HCT116 (cell line): ENCODE results near the gene SNRNP200. TPM values are rescaled to one million over a fixed set of nuclear protein-coding genes. Genes with fewer than 3 reads are reported as not detected.

Source experiments
- ATAC-seq: fragments of 200-7000 bp; cut with Tn5 transposase; 2 replicates; pipeline ENCODE4 v1.9.1; 2020; ENCODE audit warnings: mild to moderate bottlenecking, moderate library complexity
- BruUV-seq: library from RNA; stranded (reverse); fragments of 400-500 nt; replicated peaks from 2 replicates; lab custom pipeline; 2021; lab: Mats Ljungman, UMichigan
- CTCF ChIA-PET: fragments of 300-600 bp; sonication (Branson Sonifier 250); formaldehyde crosslinking; loops from one replicate; lab custom pipeline; 2021; ENCODE audit warnings: antibody characterized with exemption; lab: Charles Lee
- POLR2A ChIA-PET: fragments of 300-600, 350-600 bp; sonication (Branson Sonifier 250); formaldehyde crosslinking; loops from one replicate; lab custom pipeline; 2021; ENCODE audit warnings: antibody characterized with exemption; lab: Charles Lee
- RAD21 ChIA-PET, 2 experiments: fragments of 300-600 bp; sonication (Branson Sonifier 250); formaldehyde crosslinking; loops; one replicate each; lab custom pipeline; 2023; ENCODE audit warnings: low total read pairs in 2 of 2; ENCODE audit not compliant: uncharacterized antibody in 2 of 2, unreplicated experiment in 2 of 2, low non-redundant PET in 1 of 2; lab: Charles Lee
- DNase-seq: peaks from one replicate; pipeline ENCODE4 v3.0.0-alpha.2; 2010; ENCODE audit warnings: low read depth, low spot score
- H2AFZ ChIP-seq: fragments of 200-600 bp; shearing (Covaris generic), sonication (generic); 2 replicates; pipeline ENCODE4 v1.6.1; 2017; ENCODE audit warnings: low read depth, mixed run types, mixed read lengths, antibody characterized with exemption, low read length; ENCODE audit not compliant: poor library complexity, severe bottlenecking
- H3K27ac ChIP-seq: 2 replicates; pipeline ENCODE4 v1.5.1; 2012; ENCODE audit warnings: low read depth, low read length
- H3K27me3 ChIP-seq: fragments of 200-600 bp; sonication (generic); 2 replicates; pipeline ENCODE4 v1.6.1; 2016; ENCODE audit warnings: mixed run types, low read length, mixed read lengths; ENCODE audit not compliant: insufficient read depth
- H3K36me3 ChIP-seq, 2 experiments: fragments of 200-500 bp in 1 of 2; fragments of 200-600 bp in 1 of 2; sonication (Bioruptor generic) in 1 of 2; sonication (generic) in 1 of 2; 2 replicates each; pipeline versions ENCODE4 v1.5.1 to v1.6.1; 2014 to 2016; ENCODE audit warnings: low read length in 2 of 2, inconsistent platforms in 1 of 2, mixed read lengths in 1 of 2, mixed run types in 1 of 2; ENCODE audit not compliant: insufficient read depth in 2 of 2, control insufficient read depth in 1 of 2
- H3K4me1 ChIP-seq, 2 experiments: fragments of 200-600 bp in 1 of 2; sonication (generic) in 1 of 2; 2 replicates each; pipeline versions ENCODE4 v1.5.1 to v1.6.1; 2012 to 2017; ENCODE audit warnings: low read length in 2 of 2, inconsistent platforms in 1 of 2, mild to moderate bottlenecking in 1 of 2, mixed read lengths in 1 of 2, mixed run types in 1 of 2, moderate library complexity in 1 of 2; ENCODE audit not compliant: insufficient read depth in 2 of 2, control insufficient read depth in 1 of 2
- H3K4me2 ChIP-seq: fragments of 200-600 bp; sonication (generic); 2 replicates; pipeline ENCODE4 v1.6.1; 2017; ENCODE audit warnings: mixed run types, low read length, mixed read lengths
- H3K4me3 ChIP-seq, 2 experiments: fragments of 200-600 bp in 1 of 2; sonication (generic) in 1 of 2; replicated peaks in 1 of 2; 2 replicates each; pipeline ENCODE4 v1.5.1; 2011 to 2016; ENCODE audit warnings: low read length in 2 of 2, control low read depth in 1 of 2, low read depth in 1 of 2, mild to moderate bottlenecking in 1 of 2, mixed read lengths in 1 of 2, mixed run types in 1 of 2
- H3K79me2 ChIP-seq: fragments of 200-600 bp; sonication (generic); 2 replicates; pipeline ENCODE4 v1.6.1; 2017; ENCODE audit warnings: mild to moderate bottlenecking, mixed run types, low read length, moderate library complexity, mixed read lengths; ENCODE audit not compliant: insufficient read depth
- H3K9ac ChIP-seq: fragments of 200-600 bp; sonication (generic); 2 replicates; pipeline ENCODE4 v1.6.1; 2016; ENCODE audit warnings: low read length, mixed read lengths
- H3K9me2 ChIP-seq: fragments of 200-600 bp; sonication (generic), shearing (Covaris generic); 2 replicates; pipeline ENCODE4 v1.6.1; 2017; ENCODE audit warnings: mixed run types, mild to moderate bottlenecking, moderate library complexity; ENCODE audit not compliant: insufficient read depth
- H3K9me3 ChIP-seq, 2 experiments: fragments of 200-500 bp in 1 of 2; fragments of 200-600 bp in 1 of 2; sonication (Bioruptor generic) in 1 of 2; sonication (generic) in 1 of 2; 2 replicates each; pipeline ENCODE4 v1.6.1; 2014 to 2017; ENCODE audit warnings: low read length in 2 of 2, mixed read lengths in 2 of 2, inconsistent platforms in 1 of 2, low read depth in 1 of 2, mild to moderate bottlenecking in 1 of 2, mixed run types in 1 of 2, moderate library complexity in 1 of 2; ENCODE audit not compliant: control insufficient read depth in 1 of 2, insufficient read depth in 1 of 2
- H4K20me1 ChIP-seq: fragments of 200-600 bp; sonication (generic), shearing (Covaris generic); 2 replicates; pipeline ENCODE4 v1.6.1; 2017; ENCODE audit warnings: mixed run types, mild to moderate bottlenecking, moderate library complexity; ENCODE audit not compliant: insufficient read depth
- CEBPB ChIP-seq: IDR thresholded peaks from 2 replicates; pipeline ENCODE4 v1.6.1; 2012; ENCODE audit warnings: low read depth
- ELF1 ChIP-seq: IDR thresholded peaks from 2 replicates; pipeline ENCODE4 v1.6.1; 2012; ENCODE audit warnings: low read depth, borderline replicate concordance
- EZH2 ChIP-seq: fragments of 200-600 bp; sonication (generic); IDR thresholded peaks from 2 replicates; pipeline ENCODE4 v1.6.1; 2017; ENCODE audit warnings: antibody characterized with exemption, mixed run types
- EZH2phosphoT487 ChIP-seq: fragments of 200-600 bp; IDR thresholded peaks from 2 replicates; pipeline ENCODE4 v1.6.1; 2018; ENCODE audit warnings: antibody characterized with exemption, borderline replicate concordance
- FOSL1 ChIP-seq: IDR thresholded peaks from 2 replicates; pipeline ENCODE4 v1.6.1; 2012; ENCODE audit warnings: low read depth
- POLR2A ChIP-seq: IDR thresholded peaks from 2 replicates; pipeline ENCODE4 v1.7.0; 2011; ENCODE audit warnings: borderline replicate concordance; ENCODE audit not compliant: insufficient read depth, insufficient read length; ENCODE audit errors: extremely low read depth
- RAD21 ChIP-seq: IDR thresholded peaks from 2 replicates; pipeline ENCODE4 v1.6.1; 2012; ENCODE audit warnings: low read depth, mild to moderate bottlenecking
- SIN3A ChIP-seq: IDR thresholded peaks from 2 replicates; pipeline ENCODE4 v1.6.1; 2012; ENCODE audit warnings: low read depth
- SP1 ChIP-seq: IDR thresholded peaks from 2 replicates; pipeline ENCODE4 v1.6.1; 2012; ENCODE audit warnings: low read depth
- SRF ChIP-seq: IDR thresholded peaks from 2 replicates; pipeline ENCODE4 v1.6.1; 2012; ENCODE audit warnings: low read depth
- ZBTB33 ChIP-seq: IDR thresholded peaks from 2 replicates; pipeline ENCODE4 v1.6.1; 2011; ENCODE audit warnings: mild to moderate bottlenecking, low read length, moderate library complexity; ENCODE audit not compliant: insufficient replicate concordance; ENCODE audit errors: extremely low read depth
- ZNF274 ChIP-seq: fragments of 200-500 bp; sonication (Bioruptor generic); IDR thresholded peaks from 2 replicates; pipeline ENCODE4 v1.6.1; 2014; ENCODE audit warnings: mild to moderate bottlenecking, low read depth, low read length, inconsistent platforms
- intact Hi-C: fragments of 100-400 bp; cut with micrococcal nuclease; formaldehyde crosslinking; loops from 2 replicates; pipeline ENCODE4 v1.10.0; 2022
- total RNA-seq: library from RNA; stranded (reverse); gene quantifications from one replicate; pipeline ENCODE4 v1.2.1, GENCODE V29; 2021; ENCODE audit not compliant: unreplicated experiment
- TF ChIP-seq, protein P1 (sequence below): IDR thresholded peaks from 2 replicates; pipeline ENCODE4 v1.6.1; 2012

Gene SNRNP200
- total RNA-seq, 1 experiment from 2014 or later, result 202 TPM

DNA sequence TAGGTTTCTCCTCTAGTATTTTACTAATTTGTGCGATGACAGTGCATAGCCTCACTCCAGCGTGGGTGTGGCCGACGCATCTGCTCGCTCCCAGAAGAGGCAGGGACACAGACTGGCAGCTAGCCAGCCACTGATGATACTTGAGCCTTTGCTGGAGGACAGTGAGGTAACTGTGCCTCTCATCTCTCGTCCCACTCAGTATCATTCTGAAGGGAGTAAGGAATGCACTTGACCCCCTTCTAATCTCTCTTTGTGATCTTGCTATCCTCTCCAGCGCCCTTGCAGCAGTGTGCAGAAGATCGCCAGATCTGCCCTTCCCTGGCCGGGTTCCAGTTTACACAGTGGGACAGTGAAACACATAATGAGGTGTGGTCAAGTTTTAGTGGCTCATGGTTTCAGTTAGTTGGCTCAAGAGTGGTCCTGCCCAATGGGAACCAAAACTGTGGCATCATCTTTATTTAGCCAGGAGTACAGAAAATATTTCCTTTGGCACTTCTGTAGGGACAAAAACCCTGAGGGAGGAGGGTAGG is 47.8 kb upstream of the SNRNP200 start:
- ChIA-PET CTCF (no interaction called here), RAD21 (no interaction called here), POLR2A (no interaction called here)
- DNase-seq, result no peak
- Histone ChIP-seq H3K4me1 (no peaks in the 10 kb centered on the region), H2AFZ (no peak overlapping the region), H3K4me2 (no peak overlapping the region), H3K79me2 (no peaks in the 10 kb centered on the region), H4K20me1 (no peaks in the 10 kb centered on the region), H3K9ac (no peak overlapping the region), H3K9me2 (no peaks in the 10 kb centered on the region), H3K27me3 (no peaks in the 10 kb centered on the region), H3K36me3 (peaks cover 39 to 72% of the 10 kb centered on the region in 2 experiments), H3K4me3 (no peak overlapping the region), H3K27ac (no peak overlapping the region), H3K9me3 (no peaks in the 10 kb centered on the region)
- no peak for ATAC-seq
- intact Hi-C loops, result no loop called here
- TF ChIP-seq EZH2 (no peak), SRF (no peak), ZNF274 (no peak), SP1 (no peak), EZH2phosphoT487 (no peak), ELF1 (no peak), CEBPB (no peak), POLR2A (no peak), SIN3A (no peak), ZBTB33 (no peak), RAD21 (no peak), FOSL1 (no peak)
- TF ChIP-seq, protein P1, sequence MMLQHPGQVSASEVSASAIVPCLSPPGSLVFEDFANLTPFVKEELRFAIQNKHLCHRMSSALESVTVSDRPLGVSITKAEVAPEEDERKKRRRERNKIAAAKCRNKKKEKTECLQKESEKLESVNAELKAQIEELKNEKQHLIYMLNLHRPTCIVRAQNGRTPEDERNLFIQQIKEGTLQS, result no peak
- no TSS peak for BruUV-seq
